HepG2 (cell line): ENCODE data around the gene EARS2. TPM values are rescaled to one million over a fixed set of nuclear protein-coding genes. Genes with fewer than 3 reads are reported as not detected.

ENCODE experiments used
- AGO1 ChIP-seq: fragments of 200-400 bp; formaldehyde crosslinking; IDR thresholded peaks from 2 replicates; pipeline ENCODE4 v1.6.1; 2017; ENCODE audit warnings: mild to moderate bottlenecking, low read depth, low read length, moderate library complexity; ENCODE audit not compliant: poor library complexity, severe bottlenecking
- BATF2 ChIP-seq: sonication (generic); formaldehyde crosslinking; IDR thresholded peaks from 2 replicates; pipeline ENCODE4 v1.8.0; 2022; ENCODE audit warnings: mild to moderate bottlenecking, missing genetic modification reagents, moderate library complexity
- DBP ChIP-seq: sonication (generic); formaldehyde crosslinking; IDR thresholded peaks from 2 replicates; pipeline ENCODE4 v1.4.0; 2020; ENCODE audit warnings: missing genetic modification reagents; ENCODE audit errors: not compliant biosample characterization
- GLI4 ChIP-seq: sonication (generic); formaldehyde crosslinking; IDR thresholded peaks from 2 replicates; pipeline ENCODE4 v1.5.1; 2020; ENCODE audit warnings: missing genetic modification reagents, mild to moderate bottlenecking, moderate library complexity, borderline replicate concordance
- IKZF1 ChIP-seq: fragments of 450-650 bp; IDR thresholded peaks from 2 replicates; pipeline ENCODE4 v1.7.1; 2016
- KLF9 ChIP-seq: IDR thresholded peaks from 2 replicates; pipeline ENCODE4 v1.6.1; 2016; ENCODE audit warnings: low read depth
- NFAT5 ChIP-seq: sonication (generic); formaldehyde crosslinking; IDR thresholded peaks from 2 replicates; pipeline ENCODE4 v1.4.0; 2020; ENCODE audit warnings: missing genetic modification reagents
- POLR2A ChIP-seq, 2 experiments: IDR thresholded peaks; 2 replicates each; pipeline ENCODE4 v1.6.1; 2011; ENCODE audit warnings: low read depth in 2 of 2, low read length in 2 of 2, mild to moderate bottlenecking in 1 of 2, moderate library complexity in 1 of 2; ENCODE audit not compliant: insufficient read depth in 1 of 2
- RARA ChIP-seq: IDR thresholded peaks from 2 replicates; pipeline ENCODE4 v1.6.1; 2016; ENCODE audit warnings: missing genetic modification reagents, missing compliant biosample characterization
- SIX1 ChIP-seq: sonication (generic); formaldehyde crosslinking; IDR thresholded peaks from 2 replicates; pipeline ENCODE4 v1.4.0; 2020; ENCODE audit warnings: missing genetic modification reagents, borderline replicate concordance
- SNAPC5 ChIP-seq: sonication (generic); formaldehyde crosslinking; IDR thresholded peaks from 2 replicates; pipeline ENCODE4 v1.8.1; 2023; ENCODE audit warnings: mild to moderate bottlenecking, missing genetic modification reagents, borderline replicate concordance
- SP140L ChIP-seq: sonication (generic); formaldehyde crosslinking; IDR thresholded peaks from 2 replicates; pipeline ENCODE4 v1.4.0; 2020; ENCODE audit warnings: missing genetic modification reagents, borderline replicate concordance
- ZNF414 ChIP-seq: sonication (generic); formaldehyde crosslinking; IDR thresholded peaks from 2 replicates; pipeline ENCODE4 v1.5.0; 2020; ENCODE audit warnings: missing genetic modification reagents
- ZNF569 ChIP-seq: sonication (generic); formaldehyde crosslinking; IDR thresholded peaks from 2 replicates; pipeline ENCODE4 v1.5.0; 2020; ENCODE audit warnings: mild to moderate bottlenecking, missing genetic modification reagents, moderate library complexity, borderline replicate concordance
- ZNF574 ChIP-seq: sonication (generic); formaldehyde crosslinking; IDR thresholded peaks from 2 replicates; pipeline ENCODE4 v1.4.0; 2020; ENCODE audit warnings: missing genetic modification reagents
- ZNF577 ChIP-seq: sonication (generic); formaldehyde crosslinking; IDR thresholded peaks from 2 replicates; pipeline ENCODE4 v1.4.0; 2020; ENCODE audit warnings: mild to moderate bottlenecking, low read depth, missing genetic modification reagents, borderline replicate concordance
- ZNF652 ChIP-seq: IDR thresholded peaks from 2 replicates; pipeline ENCODE4 v1.6.1; 2016; ENCODE audit warnings: low read depth, borderline replicate concordance
- ZNF7 ChIP-seq: IDR thresholded peaks from 2 replicates; pipeline ENCODE4 v1.6.1; 2016; ENCODE audit warnings: missing biosample characterization, missing genetic modification reagents
- ZNF772 ChIP-seq: sonication (generic); formaldehyde crosslinking; IDR thresholded peaks from 2 replicates; pipeline ENCODE4 v1.5.0; 2020; ENCODE audit warnings: mild to moderate bottlenecking, missing genetic modification reagents
- polyA plus RNA-seq, 8 experiments: library from polyadenylated mRNA; depleted of rRNA in 3 of 8; stranded (reverse) in 7 of 8; unstranded in 1 of 8; fragments of >200 nt; fragmentation: Illumina TruSeq in 4 of 8; extraction: Trizol in 4 of 8; gene quantifications; 2 replicates each; pipeline versions ENCODE4 v1.2.1 to v1.2.3, GENCODE V29; 2011 to 2016; ENCODE audit warnings: low read depth in 4 of 8, missing spikeins in 1 of 8, mixed read lengths in 1 of 8; ENCODE audit not compliant: insufficient read depth in 1 of 8
- total RNA-seq, 5 experiments: library from RNA; depleted of rRNA; stranded (reverse); fragments of >200 nt; fragmentation: Illumina TruSeq; extraction: Trizol; gene quantifications; 2 replicates each; pipeline ENCODE4 v1.2.3, GENCODE V29; 2016; ENCODE audit warnings: low read depth in 1 of 5

Gene EARS2
- total and polyA plus RNA-seq, 2 of the 13 experiments (the other 11 are each of a cell fraction or from before 2014, with no cell fraction given): 49.4 to 80.4 TPM

- TF ChIP-seq NFAT5 (CRISPR knock-in tag) (peak; percentile 97), BATF2 (CRISPR knock-in tag) (peak; percentile 28; the same call in 1 of the 2 replicates), IKZF1 (no peak), ZNF652 (CRISPR knock-in tag) (0 out of 2 replicates have a peak, but pooled peaks have one; percentile 20), SP140L (CRISPR knock-in tag) (no peak; the same call in 1 of the 2 replicates), AGO1 (peak; percentile 94), ZNF772 (peak; percentile 50; the same call in 1 of the 2 replicates), ZNF7 (CRISPR knock-in tag) (no peak; the same call in 1 of the 2 replicates), SIX1 (CRISPR knock-in tag) (no peak), POLR2A (IDR thresholded peaks at IDR 0.05; ENCODE audit: insufficient read depth in 1 of 2, low read depth in 2 of 2, low read length in 2 of 2) (peak; percentile 95 to 99), RARA (CRISPR knock-in tag) (peak; percentile 73), ZNF569 (no peak), GLI4 (peak; percentile 73), ZNF414 (CRISPR knock-in tag) (no peak), SNAPC5 (CRISPR knock-in tag) (peak; percentile 87), ZNF574 (CRISPR knock-in tag) (peak; percentile 93), KLF9 (CRISPR knock-in tag) (peak; percentile 92), DBP (peak; percentile 99), ZNF577 (CRISPR knock-in tag) (no peak)
These were observed 46.8 kb downstream of the EARS2 start, which contains the start of gene GGA2 (continued) for GRCh38 chr16:23510164-23510914.
